GM12875 (cell line): ENCODE data around the gene SYS1.

Experiments
- H3K4me3 ChIP-seq: one replicate; pipeline ENCODE4 v1.5.1; 2011; ENCODE audit warnings: low read depth, low read length, control low read depth
- TF ChIP-seq, protein P1 (sequence below): IDR thresholded peaks from 2 replicates; pipeline ENCODE4 v1.5.1; 2011; ENCODE audit warnings: low read depth, mild to moderate bottlenecking, control low read depth, inconsistent platforms, low read length, moderate library complexity, borderline replicate concordance; ENCODE audit not compliant: insufficient read depth

SYS1 gene

DNA sequence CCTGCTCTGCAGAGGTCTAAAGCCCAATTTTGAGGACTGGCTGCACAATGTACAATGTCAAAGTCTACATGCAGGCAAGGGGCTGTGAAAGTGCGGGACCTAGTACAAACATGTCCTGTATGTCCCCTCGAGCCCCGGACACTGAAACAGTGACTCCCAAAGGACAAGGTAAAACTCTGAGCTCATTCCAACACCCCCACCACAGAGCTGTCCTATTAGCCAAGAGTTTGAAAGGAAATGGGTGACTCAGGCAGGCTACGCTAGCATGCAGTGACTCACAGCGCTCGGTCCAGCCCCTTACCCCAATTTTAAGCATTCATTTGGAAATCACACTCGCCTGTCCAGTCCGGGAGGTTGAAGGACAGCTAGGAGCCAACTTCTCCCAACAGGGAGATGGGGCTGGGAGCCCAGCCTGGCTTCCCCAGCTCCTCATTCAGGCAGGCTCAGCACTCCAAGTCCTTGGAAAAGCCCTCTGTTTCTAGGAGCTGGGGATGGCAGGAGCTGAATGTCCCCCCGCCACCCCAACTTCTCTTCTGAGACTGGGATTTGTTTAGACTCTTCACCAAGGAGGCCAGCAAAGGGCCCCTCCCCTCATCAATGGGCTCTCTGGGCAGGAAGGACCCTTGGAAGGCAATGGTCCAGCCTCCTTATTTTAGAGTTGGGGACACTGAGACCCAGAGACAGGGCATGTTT, 18.6 kb upstream of the SYS1 start:
- TF ChIP-seq, protein P1, sequence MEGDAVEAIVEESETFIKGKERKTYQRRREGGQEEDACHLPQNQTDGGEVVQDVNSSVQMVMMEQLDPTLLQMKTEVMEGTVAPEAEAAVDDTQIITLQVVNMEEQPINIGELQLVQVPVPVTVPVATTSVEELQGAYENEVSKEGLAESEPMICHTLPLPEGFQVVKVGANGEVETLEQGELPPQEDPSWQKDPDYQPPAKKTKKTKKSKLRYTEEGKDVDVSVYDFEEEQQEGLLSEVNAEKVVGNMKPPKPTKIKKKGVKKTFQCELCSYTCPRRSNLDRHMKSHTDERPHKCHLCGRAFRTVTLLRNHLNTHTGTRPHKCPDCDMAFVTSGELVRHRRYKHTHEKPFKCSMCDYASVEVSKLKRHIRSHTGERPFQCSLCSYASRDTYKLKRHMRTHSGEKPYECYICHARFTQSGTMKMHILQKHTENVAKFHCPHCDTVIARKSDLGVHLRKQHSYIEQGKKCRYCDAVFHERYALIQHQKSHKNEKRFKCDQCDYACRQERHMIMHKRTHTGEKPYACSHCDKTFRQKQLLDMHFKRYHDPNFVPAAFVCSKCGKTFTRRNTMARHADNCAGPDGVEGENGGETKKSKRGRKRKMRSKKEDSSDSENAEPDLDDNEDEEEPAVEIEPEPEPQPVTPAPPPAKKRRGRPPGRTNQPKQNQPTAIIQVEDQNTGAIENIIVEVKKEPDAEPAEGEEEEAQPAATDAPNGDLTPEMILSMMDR, result no peak

DNA sequence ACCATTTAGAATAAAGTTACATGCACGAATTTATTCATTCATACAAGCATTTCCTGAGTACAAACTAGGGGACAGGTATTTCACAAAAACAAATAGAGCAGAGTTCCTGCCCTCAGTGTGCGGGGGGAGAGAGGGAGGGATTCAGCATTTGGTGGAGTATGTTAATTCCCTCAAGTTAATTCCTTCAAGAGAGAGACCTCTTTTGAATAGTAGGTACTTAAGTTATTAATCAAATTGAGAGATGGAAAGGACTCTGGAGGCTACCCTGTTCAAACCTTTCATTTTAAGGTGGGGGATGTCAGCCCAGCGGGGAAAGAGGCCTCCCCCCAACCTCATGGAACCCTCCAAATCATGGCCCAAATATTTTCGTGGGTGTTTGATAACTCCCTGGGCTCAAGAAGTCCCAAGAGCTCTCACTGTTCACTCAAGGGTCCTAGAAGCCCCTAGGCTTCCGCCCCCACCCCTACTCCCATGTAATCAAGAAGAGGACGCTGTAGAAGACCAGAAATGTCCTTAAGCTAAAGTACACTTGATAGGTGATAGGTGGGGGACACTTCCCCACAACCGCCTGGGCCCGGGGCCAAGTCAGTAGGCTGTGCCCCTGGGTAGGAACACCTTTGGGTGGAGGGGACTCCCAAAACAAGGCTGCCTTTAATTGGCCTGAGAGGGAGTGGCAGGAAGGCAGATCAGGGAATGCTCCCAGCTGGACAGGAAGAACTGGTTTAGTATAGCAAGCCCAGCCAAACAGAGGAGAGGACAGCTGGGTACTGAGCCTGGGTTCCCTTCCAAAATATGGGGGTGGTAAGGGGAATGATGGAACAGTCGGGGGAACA, 17.6 kb upstream of the SYS1 start:
- H3K4me3 ChIP-seq, result no peak overlapping the region
- TF ChIP-seq, protein P1, result no peak

More for the DNA sequence above, 18.6 kb upstream of the SYS1 start:
- no peak overlapping the region for H3K4me3 ChIP-seq

DNA sequence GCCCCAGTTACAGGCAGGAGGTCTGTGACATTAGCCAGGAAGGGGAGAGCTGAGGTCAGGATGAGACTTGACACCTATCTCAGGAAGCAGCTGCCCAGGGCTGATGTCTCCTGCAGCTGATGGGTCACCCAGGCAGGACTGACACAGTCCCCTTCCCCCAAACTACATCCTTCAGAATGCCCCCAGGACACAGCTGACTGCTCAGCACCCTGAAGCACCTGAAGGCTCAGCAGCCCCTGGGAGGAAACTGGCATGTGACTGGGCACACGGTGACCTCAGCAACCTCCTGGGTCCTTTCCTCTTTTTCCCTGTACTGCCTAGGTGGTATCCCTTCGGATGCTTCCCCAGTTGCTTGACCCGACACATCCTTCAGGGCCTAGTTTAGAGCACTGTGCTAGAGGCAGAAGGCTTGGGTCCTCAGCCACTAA, 16.7 kb upstream of the SYS1 start:
- no peak overlapping the region for H3K4me3 ChIP-seq
- TF ChIP-seq, protein P1, result no peak

DNA sequence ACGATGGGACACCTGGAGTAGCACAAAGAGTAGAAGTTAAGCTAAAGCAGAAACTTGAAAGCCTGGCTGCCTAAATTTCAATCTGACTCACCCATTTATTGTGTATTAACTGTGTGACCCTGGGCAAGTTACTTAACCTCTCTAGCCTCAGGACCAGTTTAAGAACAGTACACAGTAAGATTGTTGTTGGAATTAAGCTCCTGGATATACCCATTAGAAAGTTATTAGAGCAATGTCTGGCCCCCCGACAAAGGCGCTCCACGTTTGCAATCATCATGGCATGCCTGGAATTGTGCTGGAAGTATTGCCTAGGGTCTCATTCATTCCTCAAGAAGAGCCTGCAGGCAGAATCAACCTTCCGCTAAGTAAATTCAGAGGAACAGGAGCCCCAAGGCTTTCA, 16.1 kb upstream of the SYS1 start:
- TF ChIP-seq, protein P1, result no peak
- H3K4me3 ChIP-seq, result no peak overlapping the region

GRCh38 chr20:45347297-45347935, 15.5 kb upstream of the SYS1 start:
- no peak overlapping the region for H3K4me3 ChIP-seq
- TF ChIP-seq, protein P1, result no peak

DNA sequence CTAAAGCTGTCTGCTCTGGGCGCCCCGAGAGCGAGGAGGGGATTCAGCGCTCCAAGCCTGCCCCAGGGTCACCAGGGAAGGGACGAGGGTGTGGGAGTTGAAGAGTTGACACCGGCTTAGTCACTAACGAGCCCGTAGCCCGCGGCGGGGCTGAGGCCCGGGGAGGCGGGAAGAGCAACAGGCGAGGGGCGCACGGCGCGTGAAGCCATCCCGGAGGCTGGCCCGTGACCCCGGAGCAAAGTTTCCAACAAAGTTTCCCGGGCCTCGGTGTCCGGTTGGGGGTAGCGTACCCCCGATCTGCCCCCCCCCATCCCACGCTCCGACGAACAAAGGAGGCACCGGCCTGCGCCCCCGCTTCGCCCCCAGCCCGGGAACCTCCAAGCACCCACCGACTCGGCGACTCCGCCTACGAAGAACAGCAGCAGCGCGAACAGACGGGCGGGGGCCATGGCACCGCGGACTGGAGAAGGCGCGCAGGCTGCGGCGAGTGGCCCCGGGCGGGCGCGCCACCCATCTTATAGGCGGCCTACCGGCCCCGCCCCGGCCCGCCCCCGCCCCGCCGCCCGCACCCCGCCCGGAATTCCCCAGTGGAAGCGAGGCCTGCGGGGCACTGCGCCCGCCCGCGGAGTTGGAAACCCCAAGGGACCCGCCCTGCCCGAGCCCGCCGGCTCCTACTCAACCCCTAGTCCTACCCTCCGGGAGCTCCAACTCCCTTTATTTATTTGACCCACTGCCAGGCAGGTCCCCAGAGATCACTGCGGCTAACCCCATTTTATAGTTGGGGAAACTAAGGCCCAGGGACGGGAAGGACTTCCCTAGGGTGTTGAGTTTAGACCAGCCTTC, 14.8 kb upstream of the SYS1 start, which contains the start of gene SDC4:
Gene SDC4, minus strand, starts transcription at position 489 of the 843 bp plus-strand sequence. Its CDS starts 40 bp downstream, at position 449.
- H3K4me3 ChIP-seq, result no peak within 1 kb of the TSS
- TF ChIP-seq, protein P1, result no peak
